HCT116 (cell line): ENCODE results near the gene PIAS3. TPM values are rescaled to one million over a fixed set of nuclear protein-coding genes. Genes with fewer than 3 reads are reported as not detected.

Source experiments
- ATAC-seq: fragments of 200-7000 bp; cut with Tn5 transposase; 2 replicates; pipeline ENCODE4 v1.9.1; 2020; ENCODE audit warnings: mild to moderate bottlenecking, moderate library complexity
- BruUV-seq: library from RNA; stranded (reverse); fragments of 400-500 nt; replicated peaks from 2 replicates; lab custom pipeline; 2021; lab: Mats Ljungman, UMichigan
- CTCF ChIA-PET: fragments of 300-600 bp; sonication (Branson Sonifier 250); formaldehyde crosslinking; loops from one replicate; lab custom pipeline; 2021; ENCODE audit warnings: antibody characterized with exemption; lab: Charles Lee
- POLR2A ChIA-PET: fragments of 300-600, 350-600 bp; sonication (Branson Sonifier 250); formaldehyde crosslinking; loops from one replicate; lab custom pipeline; 2021; ENCODE audit warnings: antibody characterized with exemption; lab: Charles Lee
- RAD21 ChIA-PET, 2 experiments: fragments of 300-600 bp; sonication (Branson Sonifier 250); formaldehyde crosslinking; loops; one replicate each; lab custom pipeline; 2023; ENCODE audit warnings: low total read pairs in 2 of 2; ENCODE audit not compliant: uncharacterized antibody in 2 of 2, unreplicated experiment in 2 of 2, low non-redundant PET in 1 of 2; lab: Charles Lee
- DNase-seq: peaks from one replicate; pipeline ENCODE4 v3.0.0-alpha.2; 2010; ENCODE audit warnings: low read depth, low spot score
- H2AFZ ChIP-seq: fragments of 200-600 bp; shearing (Covaris generic), sonication (generic); 2 replicates; pipeline ENCODE4 v1.6.1; 2017; ENCODE audit warnings: low read depth, mixed run types, mixed read lengths, antibody characterized with exemption, low read length; ENCODE audit not compliant: poor library complexity, severe bottlenecking
- H3K27ac ChIP-seq: 2 replicates; pipeline ENCODE4 v1.5.1; 2012; ENCODE audit warnings: low read depth, low read length
- H3K27me3 ChIP-seq: fragments of 200-600 bp; sonication (generic); 2 replicates; pipeline ENCODE4 v1.6.1; 2016; ENCODE audit warnings: mixed run types, low read length, mixed read lengths; ENCODE audit not compliant: insufficient read depth
- H3K36me3 ChIP-seq, 2 experiments: fragments of 200-500 bp in 1 of 2; fragments of 200-600 bp in 1 of 2; sonication (Bioruptor generic) in 1 of 2; sonication (generic) in 1 of 2; 2 replicates each; pipeline versions ENCODE4 v1.5.1 to v1.6.1; 2014 to 2016; ENCODE audit warnings: low read length in 2 of 2, inconsistent platforms in 1 of 2, mixed read lengths in 1 of 2, mixed run types in 1 of 2; ENCODE audit not compliant: insufficient read depth in 2 of 2, control insufficient read depth in 1 of 2
- H3K4me1 ChIP-seq, 2 experiments: fragments of 200-600 bp in 1 of 2; sonication (generic) in 1 of 2; 2 replicates each; pipeline versions ENCODE4 v1.5.1 to v1.6.1; 2012 to 2017; ENCODE audit warnings: low read length in 2 of 2, inconsistent platforms in 1 of 2, mild to moderate bottlenecking in 1 of 2, mixed read lengths in 1 of 2, mixed run types in 1 of 2, moderate library complexity in 1 of 2; ENCODE audit not compliant: insufficient read depth in 2 of 2, control insufficient read depth in 1 of 2
- H3K4me2 ChIP-seq: fragments of 200-600 bp; sonication (generic); 2 replicates; pipeline ENCODE4 v1.6.1; 2017; ENCODE audit warnings: mixed run types, low read length, mixed read lengths
- H3K4me3 ChIP-seq, 2 experiments: fragments of 200-600 bp in 1 of 2; sonication (generic) in 1 of 2; replicated peaks in 1 of 2; 2 replicates each; pipeline ENCODE4 v1.5.1; 2011 to 2016; ENCODE audit warnings: low read length in 2 of 2, control low read depth in 1 of 2, low read depth in 1 of 2, mild to moderate bottlenecking in 1 of 2, mixed read lengths in 1 of 2, mixed run types in 1 of 2
- H3K79me2 ChIP-seq: fragments of 200-600 bp; sonication (generic); 2 replicates; pipeline ENCODE4 v1.6.1; 2017; ENCODE audit warnings: mild to moderate bottlenecking, mixed run types, low read length, moderate library complexity, mixed read lengths; ENCODE audit not compliant: insufficient read depth
- H3K9ac ChIP-seq: fragments of 200-600 bp; sonication (generic); 2 replicates; pipeline ENCODE4 v1.6.1; 2016; ENCODE audit warnings: low read length, mixed read lengths
- H3K9me2 ChIP-seq: fragments of 200-600 bp; sonication (generic), shearing (Covaris generic); 2 replicates; pipeline ENCODE4 v1.6.1; 2017; ENCODE audit warnings: mixed run types, mild to moderate bottlenecking, moderate library complexity; ENCODE audit not compliant: insufficient read depth
- H3K9me3 ChIP-seq, 2 experiments: fragments of 200-500 bp in 1 of 2; fragments of 200-600 bp in 1 of 2; sonication (Bioruptor generic) in 1 of 2; sonication (generic) in 1 of 2; 2 replicates each; pipeline ENCODE4 v1.6.1; 2014 to 2017; ENCODE audit warnings: low read length in 2 of 2, mixed read lengths in 2 of 2, inconsistent platforms in 1 of 2, low read depth in 1 of 2, mild to moderate bottlenecking in 1 of 2, mixed run types in 1 of 2, moderate library complexity in 1 of 2; ENCODE audit not compliant: control insufficient read depth in 1 of 2, insufficient read depth in 1 of 2
- H4K20me1 ChIP-seq: fragments of 200-600 bp; sonication (generic), shearing (Covaris generic); 2 replicates; pipeline ENCODE4 v1.6.1; 2017; ENCODE audit warnings: mixed run types, mild to moderate bottlenecking, moderate library complexity; ENCODE audit not compliant: insufficient read depth
- EGR1 ChIP-seq: IDR thresholded peaks from 2 replicates; pipeline ENCODE4 v1.6.1; 2012; ENCODE audit warnings: low read depth
- FOSL1 ChIP-seq: IDR thresholded peaks from 2 replicates; pipeline ENCODE4 v1.6.1; 2012; ENCODE audit warnings: low read depth
- JUND ChIP-seq: IDR thresholded peaks from 2 replicates; pipeline ENCODE4 v1.6.1; 2012
- SRF ChIP-seq: IDR thresholded peaks from 2 replicates; pipeline ENCODE4 v1.6.1; 2012; ENCODE audit warnings: low read depth
- TCF7L2 ChIP-seq: IDR thresholded peaks from 2 replicates; pipeline ENCODE4 v1.7.0; 2011; ENCODE audit warnings: borderline replicate concordance, inconsistent platforms; ENCODE audit not compliant: insufficient read depth, insufficient read length; ENCODE audit errors: extremely low read depth
- YY1 ChIP-seq: IDR thresholded peaks from 2 replicates; pipeline ENCODE4 v1.6.1; 2011; ENCODE audit warnings: low read length, low read depth, moderate library complexity, mild to moderate bottlenecking; ENCODE audit not compliant: insufficient replicate concordance; ENCODE audit errors: extremely low read depth
- intact Hi-C: fragments of 100-400 bp; cut with micrococcal nuclease; formaldehyde crosslinking; loops from 2 replicates; pipeline ENCODE4 v1.10.0; 2022
- total RNA-seq: library from RNA; stranded (reverse); gene quantifications from one replicate; pipeline ENCODE4 v1.2.1, GENCODE V29; 2021; ENCODE audit not compliant: unreplicated experiment

The PIAS3 gene
- total RNA-seq, 1 experiment from 2014 or later: 31.2 TPM

DNA sequence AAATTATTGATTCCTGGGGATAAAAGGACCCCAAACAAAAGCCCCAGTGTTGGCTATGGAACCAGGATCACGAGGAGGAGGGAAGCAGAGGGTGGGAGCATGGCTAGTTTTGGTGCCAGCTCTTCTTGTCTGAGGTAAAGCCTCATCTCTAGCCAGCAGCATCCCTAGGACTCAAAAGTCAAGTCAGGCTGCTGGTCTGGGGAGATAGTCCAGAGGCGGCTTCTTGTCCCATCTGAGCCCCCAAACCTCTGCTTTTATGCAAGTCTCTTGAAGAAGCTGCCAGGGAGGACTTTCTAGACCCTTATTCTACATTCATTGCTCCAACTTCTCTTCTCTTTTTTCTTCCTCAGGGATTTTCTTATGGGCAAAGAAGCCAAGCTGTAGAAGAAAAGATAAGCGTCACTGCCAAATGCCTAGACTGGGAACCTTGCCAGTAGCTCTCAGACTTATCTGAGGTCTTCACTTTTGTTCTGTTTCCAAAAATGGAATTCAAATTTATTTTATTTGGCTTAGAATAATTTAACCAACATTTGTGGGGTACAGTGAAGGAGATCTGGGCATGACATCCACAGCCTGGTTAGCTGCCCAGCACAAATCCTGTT lies 33.7 kb upstream of the PIAS3 start:
- Histone ChIP-seq H3K79me2 (no peaks in the 10 kb centered on the region), H3K36me3 (no peaks in the 10 kb centered on the region), H3K4me2 (peak overlapping the region; percentile 71), H4K20me1 (no peaks in the 10 kb centered on the region), H3K4me1 (peaks cover 29 to 33% of the 10 kb centered on the region in 2 experiments)
- ATAC-seq: peak; percentile 26
- BruUV-seq: TSS peak; percentile 97
- CTCF ChIA-PET: interaction anchor here (0.7 to 3.3 kb wide), 23 partner anchors 9 to 144 kb away, joined by 3 to 36 read pairs (median 7); partner anchors contain the start of genes ANKRD34A, ITGA10, NUDT17 and PIAS3
- no peak for TF ChIP-seq TCF7L2
- no peak for TF ChIP-seq YY1
- no peak for TF ChIP-seq JUND
- no peak for TF ChIP-seq FOSL1
- TF ChIP-seq SRF: no peak
- TF ChIP-seq EGR1: no peak
- TF ChIP-seq, all 23 proteins: peak for 0
- H3K27me3 ChIP-seq: no peaks in the 10 kb centered on the region
- intact Hi-C loops: loop anchor here (1.0 to 5.0 kb wide), 3 partner anchors 18 to 121 kb away; partner anchors contain the start of gene ITGA10
- ChIA-PET RAD21 (interaction anchor here (0.8 to 1.7 kb wide), 6 partner anchors 27 to 144 kb away, joined by 3 to 5 read pairs (median 4); partner anchors contain the start of genes PIAS3 (in 1 of the 2) and RBM8A (in 1 of the 2)), POLR2A (interaction anchor here (1.0 to 2.6 kb wide), 8 partner anchors 30 to 160 kb away, joined by 3 to 21 read pairs (median 6); partner anchors contain the start of genes ANKRD34A, PIAS3, POLR3GL and RBM8A)
- no peak for DNase-seq
- H3K9me3 ChIP-seq: no peaks in the 10 kb centered on the region
- H3K4me3 ChIP-seq: peak overlapping the region in 1 of 2 experiments; percentile 25; a peak in 2 of 4 replicates
- H3K27ac ChIP-seq: peak overlapping the region; percentile 78
- no peaks in the 10 kb centered on the region for H3K9me2 ChIP-seq
- H2AFZ ChIP-seq: peak overlapping the region; percentile 64
- peak overlapping the region; percentile 54 for H3K9ac ChIP-seq
